Measurements from ENCODE around the gene AICDA. TPM values are rescaled to one million over a fixed set of nuclear protein-coding genes. Genes with fewer than 3 reads are reported as not detected.
A peak's percentile ranks its signal among the peaks of the same experiment; 100 is the strongest.
"Not testable (repeated sequence)": the region's sequence is repeated elsewhere in the genome, so short reads cannot be mapped to it uniquely, and the experiment has no call there.

The AICDA gene
- total and polyA plus RNA-seq, 2 donors: 0.39 to 0.42 TPM

DNA sequence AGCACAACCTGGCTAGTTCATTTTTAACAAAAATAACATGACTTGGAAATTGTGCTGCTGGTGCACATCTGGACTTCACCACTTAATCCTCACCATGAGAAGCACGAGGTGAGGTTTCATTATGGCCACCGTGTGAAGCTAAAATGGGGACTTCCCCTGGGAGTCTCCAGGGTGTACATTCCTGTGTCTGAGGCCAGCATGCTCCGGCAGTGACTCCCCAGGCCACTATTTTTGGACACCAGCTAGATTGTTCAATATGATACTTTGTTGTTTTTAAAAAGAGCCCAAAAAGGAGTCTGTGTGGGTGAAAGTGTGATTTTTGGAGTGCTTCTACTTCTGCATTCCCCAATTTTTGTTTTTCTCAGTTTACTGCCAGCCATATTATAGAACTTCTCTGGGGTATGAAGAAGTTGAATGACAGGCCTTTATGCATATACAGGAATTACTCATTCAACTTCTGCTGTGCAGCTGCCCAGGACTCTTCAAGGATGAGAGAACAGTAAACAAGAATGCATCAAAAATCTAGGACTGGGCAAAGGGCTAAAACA, 16.9 kb upstream of the AICDA start:
- H3K4me1 ChIP-seq (ENCODE audit: control insufficient read depth in 2 of 2, insufficient read depth in 2 of 2, low read length in 2 of 2): peaks cover 0 to 2% of the 10 kb centered on the region in 2 donors
- no peak for DNase-seq (ENCODE audit: low read depth in 6 of 9, low spot score in 9 of 9)
- no peak overlapping the region for H3K4me3 ChIP-seq (ENCODE audit: low read length in 2 of 2)
- no peaks in the 10 kb centered on the region for H3K36me3 ChIP-seq (ENCODE audit: control insufficient read depth in 2 of 2, insufficient read depth in 2 of 2, low read length in 1 of 2)
- WGBS: 58% methylated on average over 3 of the region's 3 CpGs
- H3K27me3 ChIP-seq (ENCODE audit: control insufficient read depth in 2 of 2, insufficient read depth in 1 of 2, low read length in 1 of 2): no peaks in the 10 kb centered on the region
- H3K27ac ChIP-seq (ENCODE audit: low read depth in 1 of 2, low read length in 1 of 2): no peak overlapping the region
- H3K9me3 ChIP-seq (ENCODE audit: control insufficient read depth in 2 of 2, insufficient read depth in 1 of 2, low read length in 1 of 2): no peaks in the 10 kb centered on the region

DNA sequence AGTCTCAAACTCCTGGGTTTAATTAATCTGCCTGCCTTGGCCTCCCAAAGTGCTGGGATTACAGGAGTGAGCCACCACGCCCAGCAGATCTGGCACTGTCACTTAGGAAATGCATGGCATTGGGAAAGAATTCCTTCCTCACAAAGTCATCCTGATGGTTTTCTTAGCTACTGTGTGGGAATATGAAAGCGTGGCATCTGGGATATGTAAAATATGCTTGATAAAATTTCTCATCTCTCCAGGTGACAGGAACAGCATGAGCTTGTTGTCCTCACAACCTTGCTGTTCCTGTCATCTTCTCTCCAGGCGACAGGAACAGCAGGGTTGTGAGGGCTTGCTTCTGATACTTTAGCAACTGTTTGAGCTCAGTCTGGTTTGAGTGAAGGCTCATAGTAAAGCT, 16.1 kb upstream of the AICDA start:
- 97% methylated on average over 3 of the region's 3 CpGs for WGBS
- H3K27me3 ChIP-seq (ENCODE audit: control insufficient read depth in 2 of 2, insufficient read depth in 1 of 2, low read length in 1 of 2): no peaks in the 10 kb centered on the region
- H3K4me1 ChIP-seq (ENCODE audit: control insufficient read depth in 2 of 2, insufficient read depth in 2 of 2, low read length in 2 of 2): peaks cover 0 to 2% of the 10 kb centered on the region in 2 donors
- H3K4me3 ChIP-seq (ENCODE audit: low read length in 2 of 2): no peak overlapping the region
- H3K27ac ChIP-seq (ENCODE audit: low read depth in 1 of 2, low read length in 1 of 2): no peak overlapping the region
- no peak for DNase-seq (ENCODE audit: low read depth in 6 of 9, low spot score in 9 of 9)
- H3K36me3 ChIP-seq (ENCODE audit: control insufficient read depth in 2 of 2, insufficient read depth in 2 of 2, low read length in 1 of 2): no peaks in the 10 kb centered on the region
- no peaks in the 10 kb centered on the region for H3K9me3 ChIP-seq (ENCODE audit: control insufficient read depth in 2 of 2, insufficient read depth in 1 of 2, low read length in 1 of 2)

DNA sequence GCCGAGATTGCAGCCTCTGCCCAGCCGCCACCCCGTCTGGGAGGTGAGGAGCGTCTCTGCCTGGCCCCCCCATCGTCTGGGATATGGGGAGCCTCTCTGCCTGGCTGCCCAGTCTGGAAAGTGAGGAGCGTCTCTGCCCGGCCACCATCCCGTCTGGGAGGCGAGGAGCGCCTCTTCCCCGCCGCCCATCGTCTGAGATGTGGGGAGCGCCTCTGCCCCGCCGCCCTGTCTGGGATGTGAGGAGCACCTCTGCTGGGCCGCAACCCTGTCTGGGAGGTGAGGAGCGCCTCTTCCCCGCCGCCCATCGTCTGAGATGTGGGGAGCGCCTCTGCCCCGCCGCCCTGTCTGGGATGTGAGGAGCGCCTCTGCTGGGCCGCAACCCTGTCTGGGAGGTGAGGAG, 12.1 kb upstream of the AICDA start:
- DNase-seq (ENCODE audit: low read depth in 6 of 9, low spot score in 9 of 9); H3K9me3 ChIP-seq (ENCODE audit: control insufficient read depth in 2 of 2, insufficient read depth in 1 of 2, low read length in 1 of 2); H3K4me3 ChIP-seq (ENCODE audit: low read length in 2 of 2); H3K27ac ChIP-seq (ENCODE audit: low read depth in 1 of 2, low read length in 1 of 2); H3K4me1 ChIP-seq (ENCODE audit: control insufficient read depth in 2 of 2, insufficient read depth in 2 of 2, low read length in 2 of 2); H3K36me3 ChIP-seq (ENCODE audit: control insufficient read depth in 2 of 2, insufficient read depth in 2 of 2, low read length in 1 of 2); H3K27me3 ChIP-seq (ENCODE audit: control insufficient read depth in 2 of 2, insufficient read depth in 1 of 2, low read length in 1 of 2): not testable (repeated sequence)
- WGBS: 98% methylated on average over 24 of the region's 26 CpGs

DNA sequence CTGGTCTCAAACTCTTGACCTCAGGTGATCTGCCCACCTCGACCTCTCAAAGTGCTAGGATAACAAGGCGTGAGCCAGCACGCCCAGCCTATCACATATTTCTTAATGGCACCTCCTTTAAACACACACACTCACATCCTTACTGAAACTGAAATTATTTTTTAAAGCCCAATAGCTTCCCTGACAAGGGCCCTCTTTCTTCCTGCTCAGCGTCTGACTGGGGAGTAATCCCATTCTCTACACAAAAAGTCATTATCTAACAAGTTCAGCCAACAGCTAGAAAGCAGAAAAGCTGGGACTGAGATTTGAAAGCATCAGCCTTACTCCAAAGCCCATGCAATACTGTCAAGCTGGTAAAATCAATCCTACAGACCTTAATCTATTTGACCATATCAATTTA, 10.0 kb upstream of the AICDA start:
- Histone ChIP-seq H3K9me3 (ENCODE audit: control insufficient read depth in 2 of 2, insufficient read depth in 1 of 2, low read length in 1 of 2) (no peaks in the 10 kb centered on the region), H3K27me3 (ENCODE audit: control insufficient read depth in 2 of 2, insufficient read depth in 1 of 2, low read length in 1 of 2) (no peaks in the 10 kb centered on the region), H3K4me3 (ENCODE audit: low read length in 2 of 2) (no peak overlapping the region), H3K36me3 (ENCODE audit: control insufficient read depth in 2 of 2, insufficient read depth in 2 of 2, low read length in 1 of 2) (no peaks in the 10 kb centered on the region), H3K27ac (ENCODE audit: low read depth in 1 of 2, low read length in 1 of 2) (no peak overlapping the region), H3K4me1 (ENCODE audit: control insufficient read depth in 2 of 2, insufficient read depth in 2 of 2, low read length in 2 of 2) (no peaks in the 10 kb centered on the region)
- 91% methylated on average over 4 of the region's 4 CpGs for WGBS
- DNase-seq (ENCODE audit: low read depth in 6 of 9, low spot score in 9 of 9): no peak

DNA sequence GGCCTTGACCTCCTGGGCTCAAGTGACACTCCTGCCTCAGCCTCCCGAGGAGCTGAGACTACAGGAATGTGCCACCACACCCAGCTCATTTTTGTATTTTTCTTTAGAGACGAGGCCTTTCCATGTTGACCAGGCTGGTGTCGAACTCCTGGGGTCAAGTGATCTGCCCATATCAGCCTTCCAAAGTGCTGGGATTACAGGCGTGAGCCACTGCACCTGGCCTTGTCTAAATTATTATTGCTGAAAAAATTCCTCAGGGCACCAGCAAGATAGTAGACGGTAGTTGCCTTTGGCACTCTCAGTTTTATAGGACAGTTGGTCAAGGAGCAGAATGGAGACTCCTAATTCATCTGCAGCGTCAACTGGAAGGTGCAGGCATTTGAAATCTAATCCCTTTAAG, 2.5 kb upstream of the AICDA start:
- no peaks in the 10 kb centered on the region for H3K9me3 ChIP-seq (ENCODE audit: control insufficient read depth in 2 of 2, insufficient read depth in 1 of 2, low read length in 1 of 2)
- no peak overlapping the region for H3K4me3 ChIP-seq (ENCODE audit: low read length in 2 of 2)
- WGBS: 96% methylated on average over 6 of the region's 6 CpGs
- H3K4me1 ChIP-seq (ENCODE audit: control insufficient read depth in 2 of 2, insufficient read depth in 2 of 2, low read length in 2 of 2): no peaks in the 10 kb centered on the region
- no peaks in the 10 kb centered on the region for H3K27me3 ChIP-seq (ENCODE audit: control insufficient read depth in 2 of 2, insufficient read depth in 1 of 2, low read length in 1 of 2)
- no peaks in the 10 kb centered on the region for H3K36me3 ChIP-seq (ENCODE audit: control insufficient read depth in 2 of 2, insufficient read depth in 2 of 2, low read length in 1 of 2)
- no peak for DNase-seq (ENCODE audit: low read depth in 6 of 9, low spot score in 9 of 9)
- H3K27ac ChIP-seq (ENCODE audit: low read depth in 1 of 2, low read length in 1 of 2): no peak overlapping the region

DNA sequence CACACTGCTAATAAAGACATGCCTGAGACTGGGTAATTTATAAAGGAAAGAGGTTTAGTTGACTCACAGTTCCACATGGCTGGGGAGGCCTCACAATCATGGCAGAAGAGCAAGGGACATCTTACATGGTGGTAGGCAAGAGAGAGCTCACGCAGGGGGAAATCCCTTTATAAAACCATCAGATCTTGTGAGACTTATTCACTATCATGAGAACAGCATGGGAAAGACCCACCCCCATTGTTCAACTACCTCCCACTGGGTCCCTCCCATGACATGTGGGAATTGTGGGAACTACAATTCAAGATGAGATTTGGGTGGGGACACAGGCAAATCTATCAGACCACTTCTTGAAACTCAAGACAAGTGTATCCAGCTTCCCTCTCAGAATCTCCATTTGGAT, 1.2 kb upstream of the AICDA start:
- H3K27me3 ChIP-seq (ENCODE audit: control insufficient read depth in 2 of 2, insufficient read depth in 1 of 2, low read length in 1 of 2); H3K9me3 ChIP-seq (ENCODE audit: control insufficient read depth in 2 of 2, insufficient read depth in 1 of 2, low read length in 1 of 2); H3K4me1 ChIP-seq (ENCODE audit: control insufficient read depth in 2 of 2, insufficient read depth in 2 of 2, low read length in 2 of 2); H3K36me3 ChIP-seq (ENCODE audit: control insufficient read depth in 2 of 2, insufficient read depth in 2 of 2, low read length in 1 of 2); H3K4me3 ChIP-seq (ENCODE audit: low read length in 2 of 2); H3K27ac ChIP-seq (ENCODE audit: low read depth in 1 of 2, low read length in 1 of 2); DNase-seq (ENCODE audit: low read depth in 6 of 9, low spot score in 9 of 9): not testable (repeated sequence)
- WGBS: 98% methylated on average over 1 of the region's 1 CpG

DNA sequence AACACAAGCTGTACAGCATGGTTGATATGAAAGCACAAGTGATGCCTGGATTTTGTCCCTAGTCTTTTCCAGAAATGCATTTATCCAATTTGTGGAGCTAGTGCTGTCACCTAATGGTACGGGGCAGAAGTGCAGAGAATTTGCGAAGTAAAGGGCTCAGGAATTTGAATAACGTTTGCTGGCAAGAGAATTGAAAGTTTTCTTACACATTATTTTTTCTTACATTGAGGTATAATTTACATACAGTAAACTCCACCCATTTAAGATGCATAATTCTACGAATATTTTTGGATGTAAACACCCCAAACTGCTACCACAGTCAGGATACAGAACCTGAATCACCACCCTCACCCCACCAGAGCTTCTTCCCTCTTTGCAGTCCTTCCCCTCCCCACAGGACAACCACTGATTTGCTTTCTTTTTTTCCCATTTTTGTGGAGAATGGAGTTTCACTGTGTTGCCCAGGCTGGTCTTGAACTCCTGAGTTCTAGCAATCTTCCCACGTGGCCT, 3.5 kb downstream of the AICDA start:
- Histone ChIP-seq H3K36me3 (ENCODE audit: control insufficient read depth in 2 of 2, insufficient read depth in 2 of 2, low read length in 1 of 2) (no peaks in the 10 kb centered on the region), H3K4me3 (ENCODE audit: low read length in 2 of 2) (no peak overlapping the region), H3K27ac (ENCODE audit: low read depth in 1 of 2, low read length in 1 of 2) (no peak overlapping the region), H3K27me3 (ENCODE audit: control insufficient read depth in 2 of 2, insufficient read depth in 1 of 2, low read length in 1 of 2) (peaks cover 0 to 2% of the 10 kb centered on the region in 2 donors), H3K4me1 (ENCODE audit: control insufficient read depth in 2 of 2, insufficient read depth in 2 of 2, low read length in 2 of 2) (peaks cover 0 to 4% of the 10 kb centered on the region in 2 donors), H3K9me3 (ENCODE audit: control insufficient read depth in 2 of 2, insufficient read depth in 1 of 2, low read length in 1 of 2) (no peaks in the 10 kb centered on the region)
- peak in 3 of 9 donors; percentile 14 to 43 (median 15) for DNase-seq (ENCODE audit: low read depth in 6 of 9, low spot score in 9 of 9)
- 16% methylated on average over 5 of the region's 5 CpGs for WGBS

DNA sequence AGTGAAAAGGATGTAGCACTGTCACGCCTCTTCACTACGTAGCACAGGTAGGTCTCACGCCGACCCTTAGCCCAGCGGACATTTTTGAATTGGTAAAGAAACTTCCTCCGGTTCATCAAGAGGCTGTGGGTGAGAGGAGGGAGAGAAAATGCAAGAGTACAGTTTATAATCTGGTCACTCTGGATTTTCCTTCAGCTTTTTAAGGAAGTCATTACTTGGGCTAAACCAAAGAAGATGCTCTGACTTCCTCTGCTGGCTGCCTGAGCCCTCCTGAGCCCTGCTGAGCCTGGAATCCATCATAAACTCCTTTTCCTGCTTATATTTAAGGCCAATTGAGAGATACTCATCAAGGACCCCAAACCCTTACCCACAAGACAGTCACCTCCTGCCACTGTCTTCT, 5.8 kb downstream of the AICDA start:
- Histone ChIP-seq H3K27ac (ENCODE audit: low read depth in 1 of 2, low read length in 1 of 2) (no peak overlapping the region), H3K4me1 (ENCODE audit: control insufficient read depth in 2 of 2, insufficient read depth in 2 of 2, low read length in 2 of 2) (peaks cover 0 to 4% of the 10 kb centered on the region in 2 donors), H3K9me3 (ENCODE audit: control insufficient read depth in 2 of 2, insufficient read depth in 1 of 2, low read length in 1 of 2) (no peaks in the 10 kb centered on the region), H3K4me3 (ENCODE audit: low read length in 2 of 2) (no peak overlapping the region), H3K36me3 (ENCODE audit: control insufficient read depth in 2 of 2, insufficient read depth in 2 of 2, low read length in 1 of 2) (no peaks in the 10 kb centered on the region), H3K27me3 (ENCODE audit: control insufficient read depth in 2 of 2, insufficient read depth in 1 of 2, low read length in 1 of 2) (peaks cover 0 to 2% of the 10 kb centered on the region in 2 donors)
- 97% methylated on average over 6 of the region's 6 CpGs for WGBS
- DNase-seq (ENCODE audit: low read depth in 6 of 9, low spot score in 9 of 9): no peak

DNA sequence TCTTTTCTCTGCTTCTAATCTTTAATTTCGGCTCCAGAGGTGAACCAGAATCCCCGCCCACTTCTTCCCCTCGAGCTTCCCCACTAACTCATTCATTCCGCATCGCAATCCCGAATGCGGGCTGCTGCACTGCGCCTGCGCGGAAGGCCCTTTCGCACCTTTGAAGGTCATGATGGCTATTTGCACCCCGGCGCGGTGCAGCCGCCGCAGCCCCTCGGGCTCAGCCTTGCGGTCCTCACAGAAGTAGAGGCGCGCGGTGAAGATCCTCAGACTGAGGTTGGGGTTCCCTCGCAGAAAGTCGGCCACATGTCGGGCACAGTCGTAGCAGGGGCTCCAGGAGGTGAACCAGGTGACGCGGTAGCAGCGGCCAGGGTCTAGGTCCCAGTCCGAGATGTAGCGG, 7.6 kb downstream of the AICDA start:
- no peak for DNase-seq (ENCODE audit: low read depth in 6 of 9, low spot score in 9 of 9)

More for the DNA sequence above, 7.6 kb downstream of the AICDA start:
- no peak overlapping the region for H3K4me3 ChIP-seq (ENCODE audit: low read length in 2 of 2)
- H3K36me3 ChIP-seq (ENCODE audit: control insufficient read depth in 2 of 2, insufficient read depth in 2 of 2, low read length in 1 of 2): no peaks in the 10 kb centered on the region
- 98% methylated on average over 30 of the region's 30 CpGs for WGBS
- no peaks in the 10 kb centered on the region for H3K9me3 ChIP-seq (ENCODE audit: control insufficient read depth in 2 of 2, insufficient read depth in 1 of 2, low read length in 1 of 2)
- no peak overlapping the region for H3K27ac ChIP-seq (ENCODE audit: low read depth in 1 of 2, low read length in 1 of 2)
- peaks cover 0 to 2% of the 10 kb centered on the region in 2 donors for H3K27me3 ChIP-seq (ENCODE audit: control insufficient read depth in 2 of 2, insufficient read depth in 1 of 2, low read length in 1 of 2)
- peaks cover 0 to 4% of the 10 kb centered on the region in 2 donors for H3K4me1 ChIP-seq (ENCODE audit: control insufficient read depth in 2 of 2, insufficient read depth in 2 of 2, low read length in 2 of 2)

All from thymus (tissue), 11 donors.